Spleen (tissue), 11 donors: Measurements from ENCODE around the gene CLDN1. TPM values are rescaled to one million over a fixed set of nuclear protein-coding genes. Genes with fewer than 3 reads are reported as not detected.

Source experiments
- DNase-seq: peaks from one replicate; pipeline ENCODE4 v3.0.0-alpha.2; 2020
- H3K27ac ChIP-seq, 8 donors: fragments of 200-600 bp; sonication (generic) in 7 of 8; 1 replicate in 4 of 8; 2 replicates in 4 of 8; pipeline versions ENCODE4 v1.5.0 to v1.8.0; 2016 to 2021; ENCODE audit warnings: inconsistent platforms in 4 of 8, mild to moderate bottlenecking in 4 of 8, moderate library complexity in 1 of 8
- H3K27me3 ChIP-seq, 7 donors: fragments of 200-600 bp; sonication (generic) in 6 of 7; replicated peaks in 1 of 7; 1 replicate in 4 of 7; 2 replicates in 3 of 7; pipeline versions ENCODE4 v1.5.0 to v1.8.0; 2016 to 2021; ENCODE audit warnings: inconsistent platforms in 3 of 7, mild to moderate bottlenecking in 1 of 7
- H3K36me3 ChIP-seq, 6 donors: fragments of 200-600 bp; sonication (generic) in 5 of 6; 1 replicate in 4 of 6; 2 replicates in 2 of 6; pipeline versions ENCODE4 v1.5.0 to v1.8.0; 2016 to 2021; ENCODE audit warnings: inconsistent platforms in 2 of 6
- H3K4me1 ChIP-seq, 6 donors: fragments of 200-600 bp; sonication (generic) in 5 of 6; 1 replicate in 3 of 6; 2 replicates in 3 of 6; pipeline versions ENCODE4 v1.5.0 to v1.8.0; 2016 to 2021; ENCODE audit warnings: inconsistent platforms in 3 of 6
- H3K4me3 ChIP-seq, 8 donors: fragments of 200-600 bp; sonication (generic) in 7 of 8; 1 replicate in 4 of 8; 2 replicates in 4 of 8; pipeline versions ENCODE4 v1.5.0 to v1.8.0; 2016 to 2021; ENCODE audit warnings: inconsistent platforms in 4 of 8, mild to moderate bottlenecking in 4 of 8, moderate library complexity in 2 of 8
- H3K9me3 ChIP-seq, 8 donors: fragments of 200-600 bp; sonication (generic) in 7 of 8; 1 replicate in 4 of 8; 2 replicates in 4 of 8; pipeline versions ENCODE4 v1.5.0 to v1.8.0; 2016 to 2021; ENCODE audit warnings: inconsistent platforms in 4 of 8
- POLR2A ChIP-seq, 3 donors: fragments of 450-650 bp; IDR thresholded peaks; one replicate each; pipeline ENCODE4 v1.5.1; 2017; ENCODE audit warnings: antibody characterized with exemption in 3 of 3, mild to moderate bottlenecking in 1 of 3
- POLR2AphosphoS5 ChIP-seq, 3 donors: sonication (generic); formaldehyde crosslinking; IDR thresholded peaks; one replicate each; pipeline ENCODE4 v1.5.1; 2017; ENCODE audit warnings: antibody characterized with exemption in 3 of 3
- WGBS, 5 donors: extraction: QIAGEN DNeasy Blood & Tissue Kit in 3 of 5; methylation state at CpG; one replicate each; pipeline versions ENCODE4 v1.1.5 to v1.1.7; 2013 to 2018; 5-methylcytosine and 5-hydroxymethylcytosine counted together
- intact Hi-C: fragments of 100-400 bp; cut with DNase I; formaldehyde crosslinking; loops from one replicate; pipeline ENCODE4 v1.15.0; 2023; ENCODE audit warnings: low total_unique reads
- polyA plus RNA-seq, 3 donors: library from polyadenylated mRNA; stranded (reverse); fragments of 200-250 nt; gene quantifications; one replicate each; pipeline ENCODE4 v1.2.1, GENCODE V29; 2013
- total RNA-seq, 7 donors: library from RNA; depleted of rRNA in 3 of 7; stranded (reverse); fragments of >200 nt in 3 of 7; fragmentation: NEBNext Ultra II Directional in 4 of 7; extraction: Animal tissue kit (Norgen Biotek cat#: 25700) in 4 of 7; gene quantifications; one replicate each; pipeline versions ENCODE4 v1.1.0 to v1.2.1, GENCODE V29; 2016 to 2021
- TF ChIP-seq, protein P1 (sequence below), 11 experiments: fragments of 200-600 bp in 7 of 11; fragments of 450-650 bp in 4 of 11; sonication (generic) in 4 of 11; IDR thresholded peaks in 8 of 11; conservative IDR thresholded peaks in 3 of 11; 1 replicate in 7 of 11; 2 replicates in 4 of 11; pipeline versions ENCODE4 v1.4.0 to v1.8.0; 2016 to 2021; ENCODE audit warnings: antibody characterized with exemption in 11 of 11, inconsistent platforms in 4 of 11, mild to moderate bottlenecking in 1 of 11
- donor health status: healthy with polysubstance abuse.
- donor health status: DM: no; HTN: no; CAD: no; lungs with moderate emphysema.
- donor health status: DM: no; HTN: no; CAD: no.
- donor health status: Bipolar disorder and iron deficiency.
- donor health status: healthy.
- donor health status: DM: no; HTN: no; CAD: no.
- donor health status: DM: yes; HTN: yes; CAD: no.

Gene CLDN1
- total and polyA plus RNA-seq, 10 donors: 0.26 to 3.0 (median 0.91) TPM

DNA sequence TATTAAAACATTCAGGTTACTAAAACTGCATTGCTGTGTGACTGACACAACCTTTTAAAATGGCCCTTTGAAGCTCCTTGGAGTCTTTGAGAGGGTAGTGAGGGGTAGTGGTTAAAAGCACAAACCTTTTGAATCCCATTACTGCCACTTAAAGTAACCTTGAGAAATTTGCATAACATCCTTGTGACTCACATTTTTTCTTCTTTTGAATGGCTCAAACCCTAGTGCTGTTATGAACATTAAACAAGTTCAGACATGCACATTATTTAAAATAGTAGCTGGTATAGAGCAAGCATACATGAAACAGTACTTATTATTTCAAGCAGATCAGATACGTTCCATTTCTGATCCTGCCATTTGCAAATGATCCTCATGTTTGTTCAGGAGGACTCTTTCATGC lies 3.7 kb upstream of the CLDN1 start:
- Histone ChIP-seq H3K9me3 (no peaks in the 10 kb centered on the region), H3K36me3 (no peaks in the 10 kb centered on the region), H3K27ac (no peak overlapping the region), H3K4me1 (peaks cover 0 to 18% (median 10%) of the 10 kb centered on the region in 6 donors), H3K4me3 (no peak overlapping the region), H3K27me3 (peaks cover 0 to 41% (median 11%) of the 10 kb centered on the region in 7 donors)
- intact Hi-C loops: no loop called here
- TF ChIP-seq POLR2A (IDR thresholded peaks at IDR 0.05) (no peak), POLR2AphosphoS5 (IDR thresholded peaks at IDR 0.05) (no peak)
- TF ChIP-seq, protein P1, sequence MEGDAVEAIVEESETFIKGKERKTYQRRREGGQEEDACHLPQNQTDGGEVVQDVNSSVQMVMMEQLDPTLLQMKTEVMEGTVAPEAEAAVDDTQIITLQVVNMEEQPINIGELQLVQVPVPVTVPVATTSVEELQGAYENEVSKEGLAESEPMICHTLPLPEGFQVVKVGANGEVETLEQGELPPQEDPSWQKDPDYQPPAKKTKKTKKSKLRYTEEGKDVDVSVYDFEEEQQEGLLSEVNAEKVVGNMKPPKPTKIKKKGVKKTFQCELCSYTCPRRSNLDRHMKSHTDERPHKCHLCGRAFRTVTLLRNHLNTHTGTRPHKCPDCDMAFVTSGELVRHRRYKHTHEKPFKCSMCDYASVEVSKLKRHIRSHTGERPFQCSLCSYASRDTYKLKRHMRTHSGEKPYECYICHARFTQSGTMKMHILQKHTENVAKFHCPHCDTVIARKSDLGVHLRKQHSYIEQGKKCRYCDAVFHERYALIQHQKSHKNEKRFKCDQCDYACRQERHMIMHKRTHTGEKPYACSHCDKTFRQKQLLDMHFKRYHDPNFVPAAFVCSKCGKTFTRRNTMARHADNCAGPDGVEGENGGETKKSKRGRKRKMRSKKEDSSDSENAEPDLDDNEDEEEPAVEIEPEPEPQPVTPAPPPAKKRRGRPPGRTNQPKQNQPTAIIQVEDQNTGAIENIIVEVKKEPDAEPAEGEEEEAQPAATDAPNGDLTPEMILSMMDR (IDR thresholded peaks at IDR 0.05 in 8 of 11, conservative IDR thresholded peaks at IDR 0.05 in 3 of 11): no peak
- WGBS, 5 donors: 78 to 86% (median 81%) methylated on average over 1 of the region's 1 CpG
- DNase-seq: no peak

DNA sequence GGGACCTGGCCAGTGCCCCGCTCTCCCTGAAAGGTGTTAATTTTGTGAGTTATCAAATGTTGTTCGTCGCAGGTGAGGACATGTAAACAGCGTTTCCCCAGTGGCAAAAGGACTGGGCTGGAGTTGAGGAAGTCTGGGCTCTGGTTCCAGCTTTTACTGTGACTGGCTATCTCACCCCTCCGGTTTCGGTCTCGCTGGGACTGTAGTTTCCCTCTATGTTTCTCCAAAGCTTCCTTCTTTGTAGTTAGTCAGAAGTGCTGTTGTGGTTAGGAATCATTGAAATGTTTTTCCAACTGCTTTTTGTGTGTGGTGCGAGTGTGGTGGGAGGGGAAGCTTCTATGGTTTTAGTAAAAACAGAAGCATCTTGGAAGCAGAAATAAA lies 990 bp upstream of the CLDN1 start:
- peak overlapping the region in 1 of 8 donors; percentile 21 for H3K4me3 ChIP-seq
- 27 to 49% (median 38%) methylated on average over 8 of the region's 8 CpGs for WGBS, 5 donors
- peaks cover 0 to 47% (median 11%) of the 10 kb centered on the region in 7 donors for H3K27me3 ChIP-seq
- no peak for TF ChIP-seq POLR2A (IDR thresholded peaks at IDR 0.05)
- TF ChIP-seq, protein P1 (IDR thresholded peaks at IDR 0.05 in 8 of 11, conservative IDR thresholded peaks at IDR 0.05 in 3 of 11): no peak
- no peaks in the 10 kb centered on the region for H3K9me3 ChIP-seq
- no peak for DNase-seq
- intact Hi-C loops: loop anchor here (5.0 kb wide), 1 partner anchor 96 kb away; no protein-coding TSS in a partner anchor
- no peaks in the 10 kb centered on the region for H3K36me3 ChIP-seq
- H3K27ac ChIP-seq: no peak overlapping the region
- peaks cover 0 to 18% (median 10%) of the 10 kb centered on the region in 6 donors for H3K4me1 ChIP-seq

DNA sequence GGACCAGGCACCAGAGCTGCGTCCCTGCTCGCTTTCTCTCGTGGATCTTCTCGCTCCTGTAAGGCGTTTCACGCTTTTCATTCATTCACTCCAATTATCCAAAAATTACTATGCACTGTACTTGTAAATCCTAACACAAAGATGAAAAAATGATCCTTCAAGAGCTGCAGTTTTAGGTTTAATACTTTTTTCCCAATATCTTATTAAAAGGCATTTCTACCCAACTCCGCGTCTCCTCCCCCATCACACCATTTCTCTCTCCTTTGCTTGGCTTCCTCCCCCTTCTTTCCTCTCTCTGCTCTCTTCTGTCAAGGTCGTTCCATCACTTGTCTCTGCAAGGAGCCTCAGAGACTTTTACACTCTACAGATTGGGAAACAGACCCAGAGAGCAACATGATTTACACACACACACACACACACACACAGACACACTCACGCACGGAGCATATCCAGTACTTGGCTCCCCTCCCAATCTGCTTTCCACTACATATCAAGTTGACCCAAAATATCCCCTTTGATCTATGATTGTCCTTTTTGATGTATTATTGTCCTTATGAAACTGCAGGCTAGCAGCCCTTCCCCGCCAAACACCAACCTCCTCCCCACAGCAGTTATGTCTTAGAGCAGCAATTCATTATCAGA lies 479 bp upstream of the CLDN1 start:
- Histone ChIP-seq H3K36me3 (no peaks in the 10 kb centered on the region), H3K27ac (no peak overlapping the region), H3K4me1 (peaks cover 0 to 18% (median 10%) of the 10 kb centered on the region in 6 donors), H3K9me3 (no peaks in the 10 kb centered on the region), H3K27me3 (peaks cover 0 to 47% (median 11%) of the 10 kb centered on the region in 7 donors), H3K4me3 (peak overlapping the region in 7 of 8 donors; percentile 36 to 71 (median 45))
- intact Hi-C loops: loop anchor here (5.0 kb wide), 1 partner anchor 95 kb away; no protein-coding TSS in a partner anchor
- TF ChIP-seq, protein P1 (IDR thresholded peaks at IDR 0.05 in 8 of 11, conservative IDR thresholded peaks at IDR 0.05 in 3 of 11): peak in 3 of 11 experiments; percentile 11 to 30 (median 30)
- TF ChIP-seq POLR2A (IDR thresholded peaks at IDR 0.05) (no peak), POLR2AphosphoS5 (IDR thresholded peaks at IDR 0.05) (no peak)
- DNase-seq: no peak
- 6 to 10% (median 8%) methylated on average over 12 of the region's 12 CpGs for WGBS, 5 donors

DNA sequence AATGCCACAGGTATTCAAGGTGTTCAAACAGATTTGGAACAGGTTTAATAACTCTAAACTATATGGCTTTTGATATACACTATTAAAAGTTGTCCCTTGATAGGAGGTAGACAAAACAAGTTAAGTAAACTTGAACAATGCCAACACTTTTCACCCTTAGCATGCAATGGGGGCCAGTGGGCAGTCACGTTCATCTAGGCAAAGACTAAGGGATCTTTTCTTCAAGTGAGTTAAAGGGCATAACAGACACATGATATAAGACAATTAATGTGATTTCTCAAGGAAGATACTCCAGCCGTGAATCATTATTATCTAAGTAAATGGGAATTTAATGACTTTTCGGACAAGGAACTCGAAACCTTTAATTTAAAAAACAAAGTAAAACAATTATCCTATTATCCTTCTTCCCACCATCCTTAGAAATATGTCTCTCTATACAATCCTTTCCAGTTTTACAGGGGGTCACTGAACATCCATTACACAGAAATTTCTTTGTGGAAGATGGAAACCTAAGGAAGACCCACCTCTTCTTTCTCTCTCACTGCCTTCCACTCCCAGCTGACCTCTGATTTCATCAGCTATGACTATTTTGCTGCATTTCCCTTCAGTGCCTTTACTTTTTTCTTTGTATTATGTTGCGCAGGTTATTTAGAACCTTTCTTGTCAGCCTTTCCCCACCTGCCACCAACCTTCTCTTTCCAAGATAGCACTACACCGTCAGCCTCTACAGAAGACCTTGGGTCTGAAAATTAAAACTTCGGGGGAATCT lies 1.5 kb downstream of the CLDN1 start:
- Histone ChIP-seq H3K9me3 (no peaks in the 10 kb centered on the region), H3K36me3 (no peaks in the 10 kb centered on the region), H3K27me3 (peaks cover 0 to 47% (median 11%) of the 10 kb centered on the region in 7 donors), H3K27ac (no peak overlapping the region), H3K4me1 (peaks cover 0 to 18% (median 10%) of the 10 kb centered on the region in 6 donors), H3K4me3 (no peak overlapping the region)
- WGBS, 5 donors: 90 to 96% (median 94%) methylated on average over 7 of the region's 7 CpGs
- intact Hi-C loops: loop anchor here (5.0 kb wide), 1 partner anchor 93 kb away; no protein-coding TSS in a partner anchor
- TF ChIP-seq POLR2AphosphoS5 (IDR thresholded peaks at IDR 0.05) (no peak), POLR2A (IDR thresholded peaks at IDR 0.05) (no peak)
- TF ChIP-seq, protein P1 (IDR thresholded peaks at IDR 0.05 in 8 of 11, conservative IDR thresholded peaks at IDR 0.05 in 3 of 11): no peak
- DNase-seq: no peak
